ENCODE data around the gene KIAA1549.
"Not testable (repeated sequence)": the region's sequence is repeated elsewhere in the genome, so short reads cannot be mapped to it uniquely, and the experiment has no call there.

KIAA1549 gene

GRCh38 chr7:138798836-138799235 lies 182.4 kb downstream of the KIAA1549 start:
- Histone ChIP-seq H3K4me2 (ENCODE audit: low read length, poor library complexity, severe bottlenecking) (no peak overlapping the region), H4K8ac (ENCODE audit: low read length) (no peak overlapping the region), H3K18ac (ENCODE audit: low read depth in 1 of 2, low read length in 2 of 2) (no peak overlapping the region), H2BK120ac (ENCODE audit: low read depth, low read length) (no peak overlapping the region), H4K91ac (ENCODE audit: low read length) (no peak overlapping the region), H2AFZ (ENCODE audit: low read depth, low read length) (no peak overlapping the region), H3K9me3 (ENCODE audit: control insufficient read depth, low read length) (no peaks in the 10 kb centered on the region), H3K4me1 (ENCODE audit: control insufficient read depth, insufficient read depth, low read depth, low read length) (peaks cover 14% of the 10 kb centered on the region), H3K23ac (ENCODE audit: low read length in 2 of 2) (no peak overlapping the region), H3K27ac (ENCODE audit: low read length, poor library complexity, severe bottlenecking) (no peak overlapping the region), H2BK15ac (ENCODE audit: low read depth, poor library complexity, severe bottlenecking) (no peak overlapping the region), H2BK5ac (ENCODE audit: low read depth, low read length, poor library complexity, severe bottlenecking) (peak overlapping the region; percentile 3), H3K79me1 (replicated peaks; ENCODE audit: low read length, poor library complexity, severe bottlenecking) (no peaks in the 10 kb centered on the region), H3K27me3 (ENCODE audit: control insufficient read depth in 1 of 2, insufficient read depth in 1 of 2, low read length in 2 of 2) (no peaks in the 10 kb centered on the region), H3K4ac (ENCODE audit: low read depth in 1 of 2, low read length in 2 of 2) (no peak overlapping the region), H3K14ac (ENCODE audit: low read length in 2 of 2) (no peak overlapping the region), H3K9ac (ENCODE audit: low read length) (no peak overlapping the region), H2AK5ac (ENCODE audit: low read length, severe bottlenecking) (no peak overlapping the region), H3K4me3 (ENCODE audit: insufficient read depth in 1 of 2, low read depth in 1 of 2, low read length in 2 of 2) (no peak overlapping the region), H2BK12ac (ENCODE audit: low read length in 2 of 2) (no peak overlapping the region), H3K36me3 (ENCODE audit: control insufficient read depth in 1 of 2, insufficient read depth in 2 of 2, low read depth in 1 of 2, low read length in 2 of 2) (no peaks in the 10 kb centered on the region)
- 76% methylated on average over 5 of the region's 5 CpGs for WGBS
- DNase-seq: no peak

- no peak within 1 kb of the TSS for H3K23ac ChIP-seq (ENCODE audit: low read length in 2 of 2)
- no peak within 1 kb of the TSS for H2BK15ac ChIP-seq (ENCODE audit: low read depth, poor library complexity, severe bottlenecking)
- no peaks in the 10 kb centered on the region for H3K9me3 ChIP-seq (ENCODE audit: control insufficient read depth, low read length)
- peak within 1 kb of the TSS; percentile 3 for H2BK5ac ChIP-seq (ENCODE audit: low read depth, low read length, poor library complexity, severe bottlenecking)
- no peak within 1 kb of the TSS for H2BK12ac ChIP-seq (ENCODE audit: low read length in 2 of 2)
- no peak within 1 kb of the TSS for H3K4me3 ChIP-seq (ENCODE audit: insufficient read depth in 1 of 2, low read depth in 1 of 2, low read length in 2 of 2)
- no peak within 1 kb of the TSS for H4K91ac ChIP-seq (ENCODE audit: low read length)
- no peak within 1 kb of the TSS for H3K9ac ChIP-seq (ENCODE audit: low read length)
- no peak within 1 kb of the TSS for H2AFZ ChIP-seq (ENCODE audit: low read depth, low read length)
- peak within 1 kb of the TSS in 1 of 2 experiments; percentile 69 for H3K14ac ChIP-seq (ENCODE audit: low read length in 2 of 2)
- no peak within 1 kb of the TSS for H2BK120ac ChIP-seq (ENCODE audit: low read depth, low read length)
- no peaks in the 10 kb centered on the region for H3K36me3 ChIP-seq (ENCODE audit: control insufficient read depth in 1 of 2, insufficient read depth in 2 of 2, low read depth in 1 of 2, low read length in 2 of 2)
- H3K79me1 ChIP-seq (replicated peaks; ENCODE audit: low read length, poor library complexity, severe bottlenecking): no peaks in the 10 kb centered on the region
- 15% methylated on average over 14 of the region's 14 CpGs for WGBS
- no peak within 1 kb of the TSS for H3K4ac ChIP-seq (ENCODE audit: low read depth in 1 of 2, low read length in 2 of 2)
- no peak within 1 kb of the TSS for H4K8ac ChIP-seq (ENCODE audit: low read length)
- no peak for DNase-seq
- no peak within 1 kb of the TSS for H3K27ac ChIP-seq (ENCODE audit: low read length, poor library complexity, severe bottlenecking)
- H3K27me3 ChIP-seq (ENCODE audit: control insufficient read depth in 1 of 2, insufficient read depth in 1 of 2, low read length in 2 of 2): no peaks in the 10 kb centered on the region
- H3K4me2 ChIP-seq (ENCODE audit: low read length, poor library complexity, severe bottlenecking): no peak within 1 kb of the TSS
- no peak within 1 kb of the TSS for H2AK5ac ChIP-seq (ENCODE audit: low read length, severe bottlenecking)
- H3K18ac ChIP-seq (ENCODE audit: low read depth in 1 of 2, low read length in 2 of 2): no peak within 1 kb of the TSS
- peaks cover 14% of the 10 kb centered on the region for H3K4me1 ChIP-seq (ENCODE audit: control insufficient read depth, insufficient read depth, low read depth, low read length)
These were observed 183.4 kb downstream of the KIAA1549 start, which contains the start of the genes ATP6V0A4 and TMEM213 for GRCh38 chr7:138797715-138798320. Gene ATP6V0A4, minus strand, starts transcription at chr7:138798196. Its CDS starts 26,949 bp downstream, at chr7:138771247. Gene TMEM213, plus strand, starts transcription at chr7:138797994. Its CDS starts 111 bp downstream, at chr7:138798105.

GRCh38 chr7:138797046-138797445 lies 184.1 kb downstream of the KIAA1549 start:
- H3K36me3 ChIP-seq (ENCODE audit: control insufficient read depth in 1 of 2, insufficient read depth in 2 of 2, low read depth in 1 of 2, low read length in 2 of 2); H4K8ac ChIP-seq (ENCODE audit: low read length); H3K4me3 ChIP-seq (ENCODE audit: insufficient read depth in 1 of 2, low read depth in 1 of 2, low read length in 2 of 2); H3K9ac ChIP-seq (ENCODE audit: low read length); H4K91ac ChIP-seq (ENCODE audit: low read length); H3K9me3 ChIP-seq (ENCODE audit: control insufficient read depth, low read length); H3K79me1 ChIP-seq (replicated peaks; ENCODE audit: low read length, poor library complexity, severe bottlenecking); H2BK12ac ChIP-seq (ENCODE audit: low read length in 2 of 2); H3K14ac ChIP-seq (ENCODE audit: low read length in 2 of 2); H3K4ac ChIP-seq (ENCODE audit: low read depth in 1 of 2, low read length in 2 of 2); H3K18ac ChIP-seq (ENCODE audit: low read depth in 1 of 2, low read length in 2 of 2); H3K4me2 ChIP-seq (ENCODE audit: low read length, poor library complexity, severe bottlenecking); H3K27ac ChIP-seq (ENCODE audit: low read length, poor library complexity, severe bottlenecking); H3K27me3 ChIP-seq (ENCODE audit: control insufficient read depth in 1 of 2, insufficient read depth in 1 of 2, low read length in 2 of 2); H2BK120ac ChIP-seq (ENCODE audit: low read depth, low read length); H2AFZ ChIP-seq (ENCODE audit: low read depth, low read length); H3K23ac ChIP-seq (ENCODE audit: low read length in 2 of 2); H2BK5ac ChIP-seq (ENCODE audit: low read depth, low read length, poor library complexity, severe bottlenecking); H2BK15ac ChIP-seq (ENCODE audit: low read depth, poor library complexity, severe bottlenecking); H2AK5ac ChIP-seq (ENCODE audit: low read length, severe bottlenecking); DNase-seq: not testable (repeated sequence)
- H3K4me1 ChIP-seq (ENCODE audit: control insufficient read depth, insufficient read depth, low read depth, low read length): peaks cover 14% of the 10 kb centered on the region
- 96% methylated on average over 3 of the region's 4 CpGs for WGBS

GRCh38 chr7:138796038-138796615 lies 185.1 kb downstream of the KIAA1549 start:
- Histone ChIP-seq H2BK12ac (ENCODE audit: low read length in 2 of 2) (no peak overlapping the region), H2BK5ac (ENCODE audit: low read depth, low read length, poor library complexity, severe bottlenecking) (no peak overlapping the region), H3K23ac (ENCODE audit: low read length in 2 of 2) (no peak overlapping the region), H3K27ac (ENCODE audit: low read length, poor library complexity, severe bottlenecking) (no peak overlapping the region), H3K4ac (ENCODE audit: low read depth in 1 of 2, low read length in 2 of 2) (no peak overlapping the region), H3K18ac (ENCODE audit: low read depth in 1 of 2, low read length in 2 of 2) (no peak overlapping the region), H3K14ac (ENCODE audit: low read length in 2 of 2) (no peak overlapping the region), H3K4me2 (ENCODE audit: low read length, poor library complexity, severe bottlenecking) (peak overlapping the region; percentile 21), H2BK15ac (ENCODE audit: low read depth, poor library complexity, severe bottlenecking) (no peak overlapping the region), H3K79me1 (replicated peaks; ENCODE audit: low read length, poor library complexity, severe bottlenecking) (no peaks in the 10 kb centered on the region), H4K91ac (ENCODE audit: low read length) (no peak overlapping the region), H2BK120ac (ENCODE audit: low read depth, low read length) (no peak overlapping the region), H3K4me3 (ENCODE audit: insufficient read depth in 1 of 2, low read depth in 1 of 2, low read length in 2 of 2) (no peak overlapping the region), H4K8ac (ENCODE audit: low read length) (no peak overlapping the region), H3K9me3 (ENCODE audit: control insufficient read depth, low read length) (no peaks in the 10 kb centered on the region), H2AK5ac (ENCODE audit: low read length, severe bottlenecking) (no peak overlapping the region), H3K9ac (ENCODE audit: low read length) (no peak overlapping the region), H3K4me1 (ENCODE audit: control insufficient read depth, insufficient read depth, low read depth, low read length) (peaks cover 12% of the 10 kb centered on the region), H2AFZ (ENCODE audit: low read depth, low read length) (no peak overlapping the region), H3K36me3 (ENCODE audit: control insufficient read depth in 1 of 2, insufficient read depth in 2 of 2, low read depth in 1 of 2, low read length in 2 of 2) (no peaks in the 10 kb centered on the region), H3K27me3 (ENCODE audit: control insufficient read depth in 1 of 2, insufficient read depth in 1 of 2, low read length in 2 of 2) (no peaks in the 10 kb centered on the region)
- WGBS: 83% methylated on average over 9 of the region's 9 CpGs
- no peak for DNase-seq

Measured in mesenchymal stem cell (in vitro differentiated cells and primary cell).